T-cell (primary cell): ENCODE measurements around the gene DCTN1. TPM values are rescaled to one million over a fixed set of nuclear protein-coding genes. Genes with fewer than 3 reads are reported as not detected.

Experiments
- ATAC-seq, 4 experiments: fragments of 200-7000 bp in 3 of 4; fragments of 150-1000 bp in 1 of 4; cut with Tn5 transposase; replicated peaks in 1 of 4; 1 replicate in 3 of 4; 2 replicates in 1 of 4; pipeline ENCODE4 v1.10.0; 2021; ENCODE audit warnings: moderate library complexity in 3 of 4, mild to moderate bottlenecking in 2 of 4, moderate number of reproducible peaks in 1 of 4
- CTCF ChIA-PET, 2 donors: fragments of 300-600 bp; sonication (Branson Sonifier 250); formaldehyde crosslinking; loops; one replicate each; lab custom pipeline; 2022; ENCODE audit warnings: antibody characterized with exemption in 2 of 2; lab: Charles Lee
- POLR2A ChIA-PET, 2 donors: fragments of 300-600 bp; sonication (Branson Sonifier 250); formaldehyde crosslinking; loops; one replicate each; lab custom pipeline; 2022; ENCODE audit warnings: antibody characterized with exemption in 2 of 2; lab: Charles Lee
- DNase-seq, 35 experiments: peaks; one replicate each; pipeline versions ENCODE4 v3.0.0 to v3.0.0-alpha.2; 2013 to 2023
- H3K27ac ChIP-seq: one replicate; pipeline ENCODE4 v1.5.1; 2013; ENCODE audit warnings: low read length
- H3K27me3 ChIP-seq, 2 experiments: replicated peaks in 1 of 2; 1 replicate in 1 of 2; 2 replicates in 1 of 2; pipeline versions ENCODE4 v1.6.1 to v1.7.0; 2013; ENCODE audit warnings: low read length in 1 of 2, mixed read lengths in 1 of 2; ENCODE audit not compliant: control insufficient read depth in 2 of 2, insufficient read depth in 2 of 2; ENCODE audit errors: extremely low read depth in 1 of 2
- H3K36me3 ChIP-seq, 2 donors: 1 replicate in 1 of 2; 2 replicates in 1 of 2; pipeline versions ENCODE4 v1.6.1 to v1.7.0; 2013; ENCODE audit warnings: low read length in 1 of 2; ENCODE audit not compliant: control insufficient read depth in 2 of 2, insufficient read depth in 1 of 2; ENCODE audit errors: extremely low read depth in 1 of 2
- H3K4me1 ChIP-seq, 2 experiments: 1 replicate in 1 of 2; 2 replicates in 1 of 2; pipeline versions ENCODE4 v1.6.1 to v1.7.0; 2013; ENCODE audit warnings: low read length in 2 of 2, mixed read lengths in 1 of 2; ENCODE audit not compliant: insufficient read depth in 2 of 2, control insufficient read depth in 1 of 2; ENCODE audit errors: extremely low read depth in 1 of 2
- H3K4me3 ChIP-seq, 2 donors: 1 replicate in 1 of 2; 2 replicates in 1 of 2; pipeline versions ENCODE4 v1.5.1 to v1.7.0; 2013; ENCODE audit warnings: mild to moderate bottlenecking in 2 of 2, low read length in 1 of 2, moderate library complexity in 1 of 2; ENCODE audit not compliant: control insufficient read depth in 1 of 2; ENCODE audit errors: extremely low read depth in 1 of 2
- H3K9me3 ChIP-seq: 2 replicates; pipeline ENCODE4 v1.7.0; 2013
- H3K27ac Mint-ChIP-seq, 2 donors: one replicate each; pipeline ENCODE4 v1.8.0; 2020 to 2021; ENCODE audit warnings: mild to moderate bottlenecking in 2 of 2, mixed read lengths in 2 of 2
- H3K27me3 Mint-ChIP-seq, 2 donors: one replicate each; pipeline ENCODE4 v1.8.0; 2021 to 2022; ENCODE audit warnings: mixed read lengths in 2 of 2
- H3K36me3 Mint-ChIP-seq: one replicate; pipeline ENCODE4 v1.8.0; 2021; ENCODE audit warnings: mixed read lengths
- H3K4me1 Mint-ChIP-seq, 3 donors: one replicate each; pipeline ENCODE4 v1.8.0; 2020 to 2022; ENCODE audit warnings: mixed read lengths in 3 of 3, mild to moderate bottlenecking in 1 of 3
- H3K4me3 Mint-ChIP-seq, 3 donors: one replicate each; pipeline ENCODE4 v1.8.0; 2020 to 2022; ENCODE audit warnings: mild to moderate bottlenecking in 3 of 3, mixed read lengths in 3 of 3, moderate library complexity in 3 of 3
- H3K9me3 Mint-ChIP-seq, 3 donors: one replicate each; pipeline ENCODE4 v1.8.0; 2020 to 2022; ENCODE audit warnings: mixed read lengths in 3 of 3
- WGBS: methylation state at CpG from one replicate; pipeline ENCODE4 v1.1.5; 2013; ENCODE audit warnings: missing lambda C conversion rate; ENCODE audit not compliant: insufficient coverage; 5-methylcytosine and 5-hydroxymethylcytosine counted together
- total RNA-seq, 35 experiments: library from RNA in 6 of 35; stranded (reverse) in 6 of 35; fragments of 120-200 nt in 1 of 35; gene quantifications; one replicate each; pipeline versions ENCODE4 v1.2.1 to v1.2.4 and lab custom pipeline; 2013 to 2026

The DCTN1 gene
- total RNA-seq (100 to 1,000 TPM in 3 of 5 donors, 10 to 100 TPM in 2; 81.9 to 124 (median 117) TPM), total RNA-seq (lab: John Stamatoyannopoulos, UW) (50.8 to 154 (median 108) reads per million in 29 experiments)
- 52.5 TPM for total RNA-seq (2013)

- WGBS: 72% methylated on average over 10 of the region's 14 CpGs
- Mint-ChIP-seq H3K27me3 (no peaks in the 10 kb centered on the region), H3K27ac (peak within 1 kb of the TSS; percentile 5 to 16), H3K4me3 (peak within 1 kb of the TSS; percentile 29 to 62 (median 44)), H3K4me1 (peaks cover 47 to 59% (median 50%) of the 10 kb centered on the region in 3 donors), H3K36me3 (peaks cover 48% of the 10 kb centered on the region), H3K9me3 (no peaks in the 10 kb centered on the region)
- CTCF ChIA-PET: no interaction called here
- peak within 1 kb of the TSS in 1 of 2 donors; percentile 12 for H3K4me3 ChIP-seq
- H3K27ac ChIP-seq: no peak within 1 kb of the TSS
- peaks cover 2 to 24% of the 10 kb centered on the region in 2 experiments for H3K4me1 ChIP-seq
- H3K36me3 ChIP-seq: peaks cover 8 to 45% of the 10 kb centered on the region in 2 donors
- peak in 8 of 35 experiments; percentile 8 to 37 (median 12) for DNase-seq
- POLR2A ChIA-PET: no interaction called here
- H3K27me3 ChIP-seq: no peaks in the 10 kb centered on the region
- peak; percentile 23 to 73 (median 51) for ATAC-seq
- H3K9me3 ChIP-seq: no peaks in the 10 kb centered on the region
These were observed at the start of gene DCTN1 for GRCh38 chr2:74379851-74380789. TSS of gene DCTN1 (minus strand) at chr2:74380311. CDS start at chr2:74380037, 274 bp downstream.

GRCh38 chr2:74428675-74429074 is 48.6 kb upstream of the DCTN1 start:
- ChIA-PET POLR2A (no interaction called here), CTCF (interaction anchor here in 1 of 2 donors (0.5 kb wide), 1 partner anchor 13 kb away, joined by 3 read pairs; no protein-coding TSS in a partner anchor)
- Mint-ChIP-seq H3K27ac (no peak overlapping the region), H3K36me3 (peaks cover 11% of the 10 kb centered on the region), H3K27me3 (no peaks in the 10 kb centered on the region), H3K4me3 (no peak overlapping the region), H3K4me1 (no peaks in the 10 kb centered on the region), H3K9me3 (no peaks in the 10 kb centered on the region)
- ATAC-seq: no peak
- Histone ChIP-seq H3K27me3 (no peaks in the 10 kb centered on the region), H3K4me3 (no peak overlapping the region), H3K4me1 (no peaks in the 10 kb centered on the region), H3K9me3 (no peaks in the 10 kb centered on the region), H3K36me3 (peaks cover 0 to 20% of the 10 kb centered on the region in 2 donors), H3K27ac (no peak overlapping the region)
- 100% methylated on average over 1 of the region's 5 CpGs for WGBS
- no peak for DNase-seq

GRCh38 chr2:74427551-74427950 is 47.4 kb upstream of the DCTN1 start:
- no peak for ATAC-seq
- ChIA-PET CTCF (no interaction called here), POLR2A (no interaction called here)

GRCh38 chr2:74426181-74426758 is 46.2 kb upstream of the DCTN1 start:
- Histone ChIP-seq H3K36me3 (peaks cover 0 to 20% of the 10 kb centered on the region in 2 donors), H3K27ac (no peak overlapping the region), H3K4me1 (peaks cover 1 to 13% of the 10 kb centered on the region in 2 experiments), H3K9me3 (no peaks in the 10 kb centered on the region), H3K27me3 (no peaks in the 10 kb centered on the region), H3K4me3 (no peak overlapping the region)
- CTCF ChIA-PET: interaction anchor here in 1 of 2 donors (0.5 kb wide), 1 partner anchor 160 kb away, joined by 5 read pairs; no protein-coding TSS in a partner anchor
- no peak for DNase-seq
- Mint-ChIP-seq H3K4me3 (no peak overlapping the region), H3K4me1 (peaks cover 12 to 17% (median 15%) of the 10 kb centered on the region in 3 donors), H3K36me3 (peaks cover 11% of the 10 kb centered on the region), H3K27ac (no peak overlapping the region), H3K27me3 (no peaks in the 10 kb centered on the region), H3K9me3 (no peaks in the 10 kb centered on the region)
- POLR2A ChIA-PET: no interaction called here
- 98% methylated on average over 7 of the region's 14 CpGs for WGBS
- no peak for ATAC-seq

More at GRCh38 chr2:74427551-74427950, 47.4 kb upstream of the DCTN1 start:
- no peaks in the 10 kb centered on the region for H3K9me3 Mint-ChIP-seq
- Histone ChIP-seq H3K36me3 (peaks cover 0 to 20% of the 10 kb centered on the region in 2 donors), H3K27ac (no peak overlapping the region), H3K27me3 (no peaks in the 10 kb centered on the region), H3K9me3 (no peaks in the 10 kb centered on the region), H3K4me3 (no peak overlapping the region), H3K4me1 (peaks cover 0 to 2% of the 10 kb centered on the region in 2 experiments)
- no peaks in the 10 kb centered on the region for H3K27me3 Mint-ChIP-seq
- 80% methylated on average over 1 of the region's 3 CpGs for WGBS
- peaks cover 11% of the 10 kb centered on the region for H3K36me3 Mint-ChIP-seq
- H3K27ac Mint-ChIP-seq: no peak overlapping the region
- peaks cover 7 to 8% (median 8%) of the 10 kb centered on the region in 3 donors for H3K4me1 Mint-ChIP-seq
- H3K4me3 Mint-ChIP-seq: no peak overlapping the region
- DNase-seq: no peak

- Mint-ChIP-seq H3K36me3 (peaks cover 11% of the 10 kb centered on the region), H3K4me1 (peaks cover 17 to 24% (median 21%) of the 10 kb centered on the region in 3 donors), H3K9me3 (no peaks in the 10 kb centered on the region), H3K27ac (no peak overlapping the region), H3K27me3 (no peaks in the 10 kb centered on the region), H3K4me3 (no peak overlapping the region)
- Histone ChIP-seq H3K27me3 (no peaks in the 10 kb centered on the region), H3K27ac (no peak overlapping the region), H3K4me1 (peaks cover 7 to 20% of the 10 kb centered on the region in 2 experiments), H3K4me3 (no peak overlapping the region), H3K9me3 (no peaks in the 10 kb centered on the region), H3K36me3 (peaks cover 0 to 20% of the 10 kb centered on the region in 2 donors)
- CTCF ChIA-PET: no interaction called here
- POLR2A ChIA-PET: no interaction called here
- WGBS: 100% methylated on average over 4 of the region's 7 CpGs
- DNase-seq (no peak), ATAC-seq (no peak)
These were observed 45.4 kb upstream of the DCTN1 start for GRCh38 chr2:74425523-74425922.

- H3K4me3 ChIP-seq: no peak overlapping the region
- ChIA-PET CTCF (no interaction called here), POLR2A (no interaction called here)
- H3K9me3 Mint-ChIP-seq: no peaks in the 10 kb centered on the region
- H3K27ac Mint-ChIP-seq: no peak overlapping the region
- peaks cover 11% of the 10 kb centered on the region for H3K36me3 Mint-ChIP-seq
- peaks cover 0 to 20% of the 10 kb centered on the region in 2 donors for H3K36me3 ChIP-seq
- no peak overlapping the region for H3K4me3 Mint-ChIP-seq
- H3K27me3 Mint-ChIP-seq: no peaks in the 10 kb centered on the region
- 94% methylated on average over 4 of the region's 5 CpGs for WGBS
- no peaks in the 10 kb centered on the region for H3K27me3 ChIP-seq
- H3K4me1 ChIP-seq: peaks cover 9 to 24% of the 10 kb centered on the region in 2 experiments
- peaks cover 22 to 29% (median 26%) of the 10 kb centered on the region in 3 donors for H3K4me1 Mint-ChIP-seq
- DNase-seq (no peak), ATAC-seq (no peak)
- H3K9me3 ChIP-seq: no peaks in the 10 kb centered on the region
- H3K27ac ChIP-seq: no peak overlapping the region
These were observed 44.9 kb upstream of the DCTN1 start for GRCh38 chr2:74424995-74425406.
